DMS153 (cell line): Measurements from ENCODE around the gene VHLL.

Experiments used
- DNase-seq: peaks from one replicate; lab custom pipeline; 2025; lab: John Stamatoyannopoulos, UW

Gene VHLL

DNA sequence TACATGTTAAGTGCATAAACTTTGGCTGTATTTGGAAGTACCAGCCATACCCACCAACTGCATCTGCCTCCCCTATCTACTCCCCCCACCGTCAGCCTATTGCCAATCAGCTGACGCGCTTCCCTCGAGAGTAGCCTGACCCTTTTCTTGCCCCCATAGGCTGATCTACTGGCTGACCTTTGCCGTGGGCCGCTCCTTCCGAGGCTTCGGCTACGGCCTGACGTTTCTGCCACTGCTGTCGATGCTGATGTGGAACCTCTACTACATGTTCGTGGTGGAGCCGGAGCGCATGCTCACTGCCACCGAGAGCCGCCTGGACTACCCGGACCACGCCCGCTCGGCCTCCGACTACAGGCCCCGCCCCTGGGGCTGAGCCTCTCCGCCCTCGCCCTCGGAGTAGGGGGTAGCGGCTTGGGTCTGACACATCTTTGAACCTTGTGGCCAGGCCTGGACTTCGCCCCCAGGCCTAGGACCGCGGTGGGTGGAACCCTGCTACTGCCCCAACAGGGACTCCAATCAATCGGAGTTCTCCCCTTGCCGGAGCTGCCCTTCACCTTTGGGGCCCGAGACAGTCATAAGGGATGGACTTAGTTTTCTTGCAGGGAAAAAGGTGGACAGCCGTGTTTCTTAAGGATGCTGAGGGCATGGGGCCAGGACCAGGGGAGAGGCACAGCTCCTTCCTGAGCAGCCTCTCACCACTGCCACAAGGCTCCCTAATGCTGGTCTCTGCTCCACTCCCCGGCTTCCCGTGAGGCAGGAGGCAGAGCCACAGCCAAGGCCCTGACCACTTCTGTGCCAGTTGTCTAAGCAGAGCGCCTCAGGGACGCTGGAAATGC, 7.7 kb downstream of the VHLL start:
- DNase-seq = peak; percentile 76

DNA sequence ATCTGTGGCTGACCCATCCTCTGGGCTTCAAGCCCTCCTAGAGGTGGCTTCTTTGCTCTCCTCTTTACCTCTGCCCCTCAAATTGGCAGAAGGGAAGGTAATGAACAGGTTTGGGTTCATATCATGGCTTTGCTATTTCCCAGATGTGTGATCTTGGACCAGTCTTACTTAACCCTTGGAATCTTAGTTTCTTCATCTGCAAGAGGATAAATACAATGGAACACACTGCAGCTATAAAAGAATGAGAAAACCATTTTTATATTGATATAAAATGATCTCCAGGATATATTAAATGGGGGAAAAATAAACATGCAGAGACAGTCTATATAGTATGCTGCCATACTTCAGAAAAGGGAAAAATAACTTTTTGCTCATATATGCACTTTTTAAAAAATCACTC, 9.2 kb downstream of the VHLL start:
- no peak for DNase-seq

GRCh38 chr1:156286061-156286460, 13.0 kb downstream of the VHLL start:
- DNase-seq = no peak

GRCh38 chr1:156285437-156285836, 13.7 kb downstream of the VHLL start:
- no peak for DNase-seq

DNA sequence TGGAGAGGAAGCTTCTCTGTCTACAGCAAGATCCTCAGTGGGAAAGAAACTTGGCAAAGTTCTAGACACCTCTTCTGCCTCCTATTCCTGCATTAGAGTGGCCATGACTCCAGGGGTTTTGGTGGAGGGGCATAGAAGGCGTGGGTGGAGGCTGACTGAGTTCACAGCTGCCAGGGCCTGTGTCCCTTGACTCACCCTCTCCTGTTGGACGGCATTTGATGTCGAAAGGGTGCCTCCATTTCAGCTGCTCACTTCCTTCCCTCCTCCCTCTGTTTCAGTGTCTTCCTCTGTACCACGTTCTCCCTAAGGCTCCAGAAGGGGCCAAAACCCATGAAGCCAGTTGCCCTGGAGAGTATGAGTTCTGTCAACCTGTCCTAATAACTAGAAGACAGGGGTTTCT, 14.3 kb downstream of the VHLL start:
- DNase-seq = no peak

GRCh38 chr1:156284112-156284511, 15.0 kb downstream of the VHLL start, which contains the start of gene TMEM79:
Gene TMEM79 (plus strand): TSS chr1:156284325. CDS start chr1:156285227, 902 bp downstream.
- no peak for DNase-seq

GRCh38 chr1:156283521-156283920, 15.6 kb downstream of the VHLL start:
- DNase-seq = no peak

DNA sequence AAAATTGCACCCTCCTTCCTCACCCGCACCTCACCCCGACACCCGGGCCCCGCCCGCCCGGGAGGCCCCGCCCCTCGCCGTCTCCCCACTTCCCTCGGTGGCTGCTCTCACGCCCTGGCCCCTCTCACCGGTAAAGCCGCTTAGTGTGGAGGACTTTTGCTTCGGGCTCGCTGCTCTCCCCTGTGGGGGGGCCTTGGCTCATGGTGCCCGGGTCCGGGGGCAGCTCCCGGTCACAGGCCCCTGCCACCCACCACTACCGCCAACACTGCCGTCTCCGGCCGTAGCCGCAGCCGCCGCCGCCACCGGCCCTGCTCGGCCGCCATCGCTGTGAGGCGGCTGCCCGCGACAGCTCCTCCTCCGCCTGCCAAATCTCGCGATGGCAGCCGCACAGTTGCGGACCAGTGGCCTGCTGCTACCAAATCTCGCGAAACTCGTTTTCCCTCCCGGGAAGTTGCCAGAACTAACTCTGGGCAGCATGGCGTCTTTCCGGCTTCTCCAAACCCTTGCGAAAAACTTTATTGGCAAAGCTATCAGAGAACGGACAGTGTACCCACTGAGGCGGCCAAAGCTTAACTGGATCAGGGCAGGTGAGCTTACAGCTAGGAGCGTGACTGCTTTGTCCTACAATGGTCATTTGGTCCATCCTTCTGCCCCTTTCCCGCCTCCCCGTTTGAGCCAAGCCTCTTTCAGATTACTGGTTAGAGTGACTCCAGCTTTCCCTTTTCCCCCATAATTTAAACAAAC, 16.5 kb downstream of the VHLL start, which contains the start of gene SMG5:
TSS of gene SMG5 (minus strand) at position 347 of the 744 bp plus-strand sequence. CDS start at position 202, 145 bp downstream.
- peak; percentile 99 for DNase-seq

DNA sequence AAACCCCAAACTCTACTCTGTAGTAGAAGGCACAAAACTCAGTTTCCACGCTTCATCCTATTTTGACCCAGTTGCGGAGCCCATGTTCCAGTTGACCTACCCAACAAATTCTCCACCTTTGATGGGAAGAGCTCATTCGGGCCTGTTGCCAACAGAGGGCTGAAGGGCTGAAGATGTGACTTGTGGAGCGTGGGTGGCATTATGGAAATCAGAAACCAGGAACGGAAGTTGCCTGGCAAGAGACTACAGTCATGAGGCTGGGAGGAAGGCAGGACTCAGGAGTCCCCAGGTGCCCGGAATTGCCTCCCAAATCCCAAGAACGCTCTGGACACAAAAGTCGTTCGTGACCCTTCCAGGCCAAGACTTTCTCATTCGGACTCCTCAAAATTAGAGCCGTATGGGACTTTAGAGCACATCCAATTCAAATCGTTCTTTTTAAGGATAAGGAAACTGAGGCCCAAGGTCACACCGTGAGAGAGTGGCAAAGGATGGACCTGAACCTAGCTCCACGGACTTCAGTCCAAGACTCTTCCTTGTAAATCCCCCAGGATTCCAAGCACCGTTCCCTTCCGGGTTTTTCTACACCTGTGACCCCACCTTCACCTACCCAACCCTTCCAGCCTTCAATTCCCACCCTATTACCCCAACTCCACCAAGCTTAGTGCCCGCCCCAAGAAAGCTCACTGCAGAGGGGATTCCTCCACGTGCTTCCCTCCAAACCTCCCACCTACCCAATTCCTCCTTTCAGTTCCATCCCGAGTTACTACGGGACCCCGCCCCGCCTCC, 17.2 kb downstream of the VHLL start:
- DNase-seq = peak; percentile 29

- no peak for DNase-seq
Measured at GRCh38 chr1:156281281-156281680, 17.8 kb downstream of the VHLL start.

DNA sequence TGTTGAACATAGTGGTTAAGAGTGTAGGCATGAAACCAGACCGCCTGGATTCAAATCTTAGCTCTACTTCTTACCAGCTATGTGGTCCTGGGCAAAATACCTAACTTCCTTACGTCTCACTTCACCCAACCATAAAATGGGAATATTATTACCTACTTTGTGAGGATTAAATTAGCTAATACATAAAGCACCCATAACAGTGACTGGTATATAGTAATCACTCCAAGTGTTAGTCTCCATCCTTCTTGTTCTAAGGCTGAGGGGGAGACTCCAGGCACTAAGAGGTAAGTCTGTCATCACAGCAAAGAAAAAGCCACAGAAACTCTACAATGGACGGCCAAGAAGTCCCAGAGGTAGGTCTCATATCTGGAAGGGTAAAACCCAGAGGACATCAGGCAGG, 19.3 kb downstream of the VHLL start:
- DNase-seq = no peak

DNA sequence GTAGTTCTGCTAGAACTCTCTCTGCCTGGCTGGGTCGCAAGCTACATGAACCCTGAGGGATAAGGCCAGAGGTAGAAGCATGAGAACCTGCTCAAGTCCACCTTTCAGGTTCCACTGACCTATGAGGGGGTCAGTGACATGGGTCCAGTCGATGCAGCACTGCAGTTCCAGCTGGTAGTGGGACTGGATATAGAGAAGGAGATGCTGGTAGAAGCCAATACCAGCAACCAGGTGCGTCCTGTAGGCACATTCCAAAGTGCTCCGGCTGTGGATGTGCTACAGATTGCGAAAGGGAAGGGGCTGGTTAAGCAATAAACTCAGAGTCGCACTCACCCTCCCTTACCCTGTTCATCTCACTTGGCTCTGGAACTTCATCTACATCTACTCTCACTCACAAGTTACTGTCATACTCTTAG, 22.1 kb downstream of the VHLL start:
- DNase-seq = no peak

DNA sequence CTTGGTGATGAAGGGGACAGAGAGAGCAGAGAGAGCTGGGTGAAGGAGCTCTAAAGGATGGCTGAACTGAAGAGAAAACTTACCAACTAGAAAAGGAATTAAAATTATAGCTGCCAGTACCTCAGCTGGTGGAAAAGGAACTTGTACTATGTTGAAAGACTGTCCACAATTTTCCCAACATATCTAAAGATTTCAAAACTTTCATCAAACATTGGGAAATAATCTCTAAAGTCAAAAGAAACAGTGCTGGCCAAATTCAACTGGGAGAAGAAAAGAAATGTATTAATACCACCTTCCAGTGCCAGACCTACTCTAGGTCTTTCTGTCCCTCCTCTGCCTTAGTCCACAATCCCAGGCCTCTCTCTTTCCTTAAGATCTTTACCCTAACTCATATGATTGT, 22.6 kb downstream of the VHLL start:
- no peak for DNase-seq

DNA sequence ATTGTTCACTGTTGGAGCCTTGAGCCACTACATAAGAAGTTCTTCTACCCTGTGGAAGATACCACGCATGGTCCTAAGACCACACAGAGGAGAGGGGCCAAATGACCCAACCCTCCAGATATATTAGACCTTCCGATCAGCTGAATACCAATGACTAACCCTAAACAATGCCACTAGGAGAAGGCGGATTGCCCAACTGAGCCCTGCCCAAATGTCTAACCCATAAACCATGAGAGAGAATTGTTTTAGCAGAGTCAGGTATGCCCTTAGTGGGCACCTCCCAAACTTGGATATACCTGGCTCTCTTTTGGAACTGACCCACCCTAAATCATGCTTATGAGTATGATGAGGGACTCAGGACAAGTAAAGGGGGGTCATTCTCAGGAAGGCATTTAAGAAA, 28.8 kb downstream of the VHLL start:
- no peak for DNase-seq

- no peak for DNase-seq
Measured at GRCh38 chr1:156268336-156268735, 30.8 kb downstream of the VHLL start.

- no peak for DNase-seq
Measured at GRCh38 chr1:156266051-156266450, 33.1 kb downstream of the VHLL start.

GRCh38 chr1:156263288-156263655, 35.8 kb downstream of the VHLL start:
- DNase-seq = no peak

GRCh38 chr1:156262461-156263287, 36.4 kb downstream of the VHLL start:
- DNase-seq = no peak

GRCh38 chr1:156260896-156261295, 38.2 kb downstream of the VHLL start:
- DNase-seq = no peak

DNA sequence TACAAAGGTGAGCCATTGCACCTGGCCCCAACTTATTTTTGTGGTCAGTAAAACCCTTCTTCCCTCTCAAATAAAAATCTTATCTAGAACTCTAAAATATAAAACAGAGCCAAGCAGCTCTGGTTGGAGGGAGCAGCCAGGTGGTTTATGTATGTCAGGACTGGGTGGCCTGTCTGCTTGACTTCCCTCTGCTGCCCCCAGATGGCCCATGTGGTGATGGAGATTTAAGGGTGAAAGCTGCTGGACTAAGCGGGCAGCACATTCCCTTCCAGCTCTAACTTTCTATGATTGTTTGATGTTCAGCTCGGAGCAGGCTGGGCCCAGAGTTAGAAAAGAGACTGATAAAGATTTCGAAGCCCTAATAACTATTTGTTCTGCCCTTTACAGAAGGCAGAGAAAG, 39.3 kb downstream of the VHLL start:
- DNase-seq = no peak

- no peak for DNase-seq
Measured at GRCh38 chr1:156258859-156259258, 40.2 kb downstream of the VHLL start.

DNA sequence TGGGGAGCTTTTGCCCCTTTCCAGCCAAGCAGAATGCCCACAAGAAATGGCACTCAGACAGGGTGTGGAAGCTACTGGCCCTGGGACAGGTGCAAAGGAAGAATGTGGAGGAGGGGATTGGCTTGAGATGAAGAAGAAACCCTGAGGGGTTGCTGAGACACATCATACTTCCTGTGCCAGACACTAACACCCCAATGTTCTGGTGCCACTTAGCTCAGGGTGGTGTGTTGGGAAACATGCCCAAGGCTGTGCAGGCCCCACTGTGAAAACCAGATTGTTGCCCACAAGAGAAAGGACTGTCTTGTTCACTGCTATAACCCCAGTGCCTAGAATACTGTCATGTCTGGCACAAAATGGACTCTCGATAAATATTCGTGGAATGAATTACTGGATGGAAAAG, 41.4 kb downstream of the VHLL start:
- DNase-seq = no peak
